Adrenal gland (tissue), 5 donors: ENCODE data around the gene CTNNBIP1.

Source experiments
- POLR2A ChIP-seq, 2 donors: fragments of 450-650 bp; IDR thresholded peaks; one replicate each; pipeline ENCODE4 v1.6.1; 2017; ENCODE audit warnings: antibody characterized with exemption in 2 of 2, mild to moderate bottlenecking in 2 of 2, moderate library complexity in 1 of 2
- TF ChIP-seq, protein P1 (sequence below), 6 experiments: fragments of 450-650 bp in 4 of 6; fragments of 200-600 bp in 2 of 6; sonication (generic) in 1 of 6; IDR thresholded peaks; 1 replicate in 5 of 6; 2 replicates in 1 of 6; pipeline versions ENCODE4 v1.5.1 to v1.8.0; 2016 to 2021; ENCODE audit warnings: antibody characterized with exemption in 6 of 6, mild to moderate bottlenecking in 2 of 6, moderate library complexity in 1 of 6
- donor health status: DM: no; HTN: no; CAD: no.

DNA sequence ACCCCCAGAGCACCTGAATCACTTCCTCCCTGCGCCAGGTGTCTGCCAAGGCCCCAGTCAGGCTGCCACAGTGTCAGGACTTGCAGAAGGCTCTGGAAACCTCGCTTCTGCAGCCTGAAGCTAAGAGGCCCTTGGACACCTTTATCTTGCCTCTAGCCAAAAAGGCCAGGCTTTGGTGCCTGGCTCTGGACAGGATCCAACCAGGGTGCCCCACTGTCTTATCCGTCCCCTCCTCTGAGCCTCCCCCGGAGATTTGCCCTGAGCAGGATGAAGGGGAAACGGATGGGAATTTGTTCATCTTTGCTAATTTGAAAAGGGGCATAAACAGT lies 73.5 kb downstream of the CTNNBIP1 start:
- TF ChIP-seq POLR2A (IDR thresholded peaks at IDR 0.05), result no peak
- TF ChIP-seq, protein P1, sequence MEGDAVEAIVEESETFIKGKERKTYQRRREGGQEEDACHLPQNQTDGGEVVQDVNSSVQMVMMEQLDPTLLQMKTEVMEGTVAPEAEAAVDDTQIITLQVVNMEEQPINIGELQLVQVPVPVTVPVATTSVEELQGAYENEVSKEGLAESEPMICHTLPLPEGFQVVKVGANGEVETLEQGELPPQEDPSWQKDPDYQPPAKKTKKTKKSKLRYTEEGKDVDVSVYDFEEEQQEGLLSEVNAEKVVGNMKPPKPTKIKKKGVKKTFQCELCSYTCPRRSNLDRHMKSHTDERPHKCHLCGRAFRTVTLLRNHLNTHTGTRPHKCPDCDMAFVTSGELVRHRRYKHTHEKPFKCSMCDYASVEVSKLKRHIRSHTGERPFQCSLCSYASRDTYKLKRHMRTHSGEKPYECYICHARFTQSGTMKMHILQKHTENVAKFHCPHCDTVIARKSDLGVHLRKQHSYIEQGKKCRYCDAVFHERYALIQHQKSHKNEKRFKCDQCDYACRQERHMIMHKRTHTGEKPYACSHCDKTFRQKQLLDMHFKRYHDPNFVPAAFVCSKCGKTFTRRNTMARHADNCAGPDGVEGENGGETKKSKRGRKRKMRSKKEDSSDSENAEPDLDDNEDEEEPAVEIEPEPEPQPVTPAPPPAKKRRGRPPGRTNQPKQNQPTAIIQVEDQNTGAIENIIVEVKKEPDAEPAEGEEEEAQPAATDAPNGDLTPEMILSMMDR (IDR thresholded peaks at IDR 0.05), result no peak
